ENCODE data around the gene SAMD4A. TPM values are rescaled to one million over a fixed set of nuclear protein-coding genes. Genes with fewer than 3 reads are reported as not detected.
A peak's percentile ranks its signal among the peaks of the same experiment; 100 is the strongest.

Gene SAMD4A
- polyA plus RNA-seq, 3 donors = 3.2 to 8.6 (median 4.2) TPM

GRCh38 chr14:54594537-54594936 lies 27.6 kb downstream of the SAMD4A start:
- Mint-ChIP-seq H3K4me1 (peaks cover 7% of the 10 kb centered on the region), H3K27me3 (ENCODE audit: low read depth in 3 of 3) (peaks cover 3 to 10% (median 8%) of the 10 kb centered on the region in 3 donors), H3K27ac (no peak overlapping the region), H3K36me3 (no peaks in the 10 kb centered on the region), H3K9me3 (no peaks in the 10 kb centered on the region), H3K4me3 (no peak overlapping the region)
- Histone ChIP-seq H3K4me3 (replicated peaks in 1 of 3; ENCODE audit: low read depth in 2 of 3, low read length in 3 of 3) (no peak overlapping the region), H3K27me3 (ENCODE audit: control insufficient read depth in 2 of 2, insufficient read depth in 2 of 2, low read length in 2 of 2) (no peaks in the 10 kb centered on the region), H3K9ac (ENCODE audit: insufficient read depth, low read length, poor library complexity, severe bottlenecking) (no peak overlapping the region), H4K20me1 (ENCODE audit: insufficient read depth, low read length) (no peaks in the 10 kb centered on the region), H3K27ac (ENCODE audit: low read depth in 1 of 2, low read length in 2 of 2) (no peak overlapping the region), H3K4me1 (ENCODE audit: control insufficient read depth in 1 of 2, insufficient read depth in 2 of 2, low read length in 2 of 2) (no peaks in the 10 kb centered on the region), H2AFZ (ENCODE audit: insufficient read depth, low read depth, low read length, poor library complexity, severe bottlenecking) (no peak overlapping the region), H3K4me2 (replicated peaks; ENCODE audit: extremely low read depth, low read length, poor library complexity, severe bottlenecking) (no peak overlapping the region), H3K9me3 (replicated peaks in 1 of 2; ENCODE audit: control insufficient read depth in 1 of 2, insufficient read depth in 1 of 2, low read length in 2 of 2) (no peaks in the 10 kb centered on the region), H3K79me2 (ENCODE audit: insufficient read depth, low read length) (no peaks in the 10 kb centered on the region), H3K36me3 (replicated peaks in 1 of 2; ENCODE audit: control insufficient read depth in 1 of 2, insufficient read depth in 2 of 2, low read length in 2 of 2) (no peaks in the 10 kb centered on the region)
- no CpG with 5 or more reads among the region's 1 CpG for WGBS (ENCODE audit: insufficient coverage)
- intact Hi-C loops (cut with micrococcal nuclease) = no loop called here
- no peak for DNase-seq
- TF ChIP-seq CTCF (IDR thresholded peaks at IDR 0.05) = no peak

- Histone ChIP-seq H3K9me3 (replicated peaks in 1 of 2; ENCODE audit: control insufficient read depth in 1 of 2, insufficient read depth in 1 of 2, low read length in 2 of 2) (no peaks in the 10 kb centered on the region), H3K27me3 (ENCODE audit: control insufficient read depth in 2 of 2, insufficient read depth in 2 of 2, low read length in 2 of 2) (no peaks in the 10 kb centered on the region), H3K4me1 (ENCODE audit: control insufficient read depth in 1 of 2, insufficient read depth in 2 of 2, low read length in 2 of 2) (no peaks in the 10 kb centered on the region), H3K4me2 (replicated peaks; ENCODE audit: extremely low read depth, low read length, poor library complexity, severe bottlenecking) (no peak overlapping the region), H3K36me3 (replicated peaks in 1 of 2; ENCODE audit: control insufficient read depth in 1 of 2, insufficient read depth in 2 of 2, low read length in 2 of 2) (no peaks in the 10 kb centered on the region), H3K9ac (ENCODE audit: insufficient read depth, low read length, poor library complexity, severe bottlenecking) (no peak overlapping the region), H3K79me2 (ENCODE audit: insufficient read depth, low read length) (no peaks in the 10 kb centered on the region), H4K20me1 (ENCODE audit: insufficient read depth, low read length) (no peaks in the 10 kb centered on the region), H3K4me3 (replicated peaks in 1 of 3; ENCODE audit: low read depth in 2 of 3, low read length in 3 of 3) (no peak overlapping the region), H3K27ac (ENCODE audit: low read depth in 1 of 2, low read length in 2 of 2) (no peak overlapping the region), H2AFZ (ENCODE audit: insufficient read depth, low read depth, low read length, poor library complexity, severe bottlenecking) (no peak overlapping the region)
- H3K4me1 Mint-ChIP-seq = peaks cover 7% of the 10 kb centered on the region
- H3K27ac Mint-ChIP-seq = peak overlapping the region in 4 of 7 donors; percentile 16 to 55 (median 44)
- H3K9me3 Mint-ChIP-seq = no peaks in the 10 kb centered on the region
- WGBS (ENCODE audit: insufficient coverage) = 91% methylated on average over 2 of the region's 5 CpGs
- no peak for TF ChIP-seq CTCF (IDR thresholded peaks at IDR 0.05)
- intact Hi-C loops (cut with micrococcal nuclease) = no loop called here
- no peaks in the 10 kb centered on the region for H3K36me3 Mint-ChIP-seq
- peaks cover 0 to 9% (median 2%) of the 10 kb centered on the region in 3 donors for H3K27me3 Mint-ChIP-seq (ENCODE audit: low read depth in 3 of 3)
- no peak overlapping the region for H3K4me3 Mint-ChIP-seq
- DNase-seq = peak in 2 of 3 donors; percentile 3 to 38
These were observed 31.0 kb downstream of the SAMD4A start for GRCh38 chr14:54597795-54598443.
